GM12875 (cell line): Measurements from ENCODE around the gene PREP.

Experiments used
- H3K4me3 ChIP-seq: one replicate; pipeline ENCODE4 v1.5.1; 2011; ENCODE audit warnings: low read depth, low read length, control low read depth
- TF ChIP-seq, protein P1 (sequence below): IDR thresholded peaks from 2 replicates; pipeline ENCODE4 v1.5.1; 2011; ENCODE audit warnings: low read depth, mild to moderate bottlenecking, control low read depth, inconsistent platforms, low read length, moderate library complexity, borderline replicate concordance; ENCODE audit not compliant: insufficient read depth

Gene PREP

DNA sequence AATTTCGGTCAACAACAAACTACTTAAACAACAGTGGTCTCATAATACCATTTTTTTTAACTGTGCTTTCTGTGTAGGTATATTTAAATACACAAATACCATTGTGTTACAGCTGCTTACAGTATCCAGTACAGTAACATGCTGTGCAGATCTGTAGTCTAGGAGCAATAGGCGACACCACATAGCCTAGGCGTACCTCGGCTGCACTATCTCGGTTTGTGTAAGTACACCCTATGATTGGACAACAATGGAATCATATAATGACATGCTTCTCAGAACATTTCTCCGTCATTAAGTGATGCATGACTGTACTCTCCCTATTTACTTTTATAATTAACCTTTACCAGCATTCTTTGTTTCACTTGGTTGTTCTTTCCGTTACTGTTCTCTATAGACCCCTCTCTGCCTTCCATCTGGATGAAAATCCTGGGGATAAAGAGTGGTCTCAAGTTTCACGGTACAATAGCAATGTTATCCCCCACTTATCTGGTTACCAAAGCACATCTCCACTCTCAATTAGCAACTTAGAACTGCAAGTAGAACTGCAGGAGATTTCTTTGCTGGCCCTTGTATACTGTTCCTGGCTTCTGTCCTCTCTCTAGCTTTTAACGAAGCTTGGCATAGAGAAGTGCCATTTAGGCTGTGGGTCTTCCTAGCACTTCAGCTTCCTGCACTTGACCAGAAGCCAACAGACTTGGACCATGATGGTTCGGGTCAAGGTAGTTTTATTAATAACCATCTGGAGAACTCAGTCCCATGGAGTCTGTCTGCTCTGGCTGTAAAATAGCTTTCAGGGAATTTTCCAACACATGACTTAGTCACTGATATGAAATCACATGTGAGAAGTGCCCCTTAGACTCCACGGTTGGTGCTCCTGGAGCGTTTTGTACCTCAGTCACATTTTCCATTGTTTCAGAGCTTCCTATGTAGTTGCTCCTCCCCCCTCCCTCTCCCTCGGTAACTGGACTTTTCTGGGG lies 142.7 kb downstream of the PREP start:
- TF ChIP-seq, protein P1, sequence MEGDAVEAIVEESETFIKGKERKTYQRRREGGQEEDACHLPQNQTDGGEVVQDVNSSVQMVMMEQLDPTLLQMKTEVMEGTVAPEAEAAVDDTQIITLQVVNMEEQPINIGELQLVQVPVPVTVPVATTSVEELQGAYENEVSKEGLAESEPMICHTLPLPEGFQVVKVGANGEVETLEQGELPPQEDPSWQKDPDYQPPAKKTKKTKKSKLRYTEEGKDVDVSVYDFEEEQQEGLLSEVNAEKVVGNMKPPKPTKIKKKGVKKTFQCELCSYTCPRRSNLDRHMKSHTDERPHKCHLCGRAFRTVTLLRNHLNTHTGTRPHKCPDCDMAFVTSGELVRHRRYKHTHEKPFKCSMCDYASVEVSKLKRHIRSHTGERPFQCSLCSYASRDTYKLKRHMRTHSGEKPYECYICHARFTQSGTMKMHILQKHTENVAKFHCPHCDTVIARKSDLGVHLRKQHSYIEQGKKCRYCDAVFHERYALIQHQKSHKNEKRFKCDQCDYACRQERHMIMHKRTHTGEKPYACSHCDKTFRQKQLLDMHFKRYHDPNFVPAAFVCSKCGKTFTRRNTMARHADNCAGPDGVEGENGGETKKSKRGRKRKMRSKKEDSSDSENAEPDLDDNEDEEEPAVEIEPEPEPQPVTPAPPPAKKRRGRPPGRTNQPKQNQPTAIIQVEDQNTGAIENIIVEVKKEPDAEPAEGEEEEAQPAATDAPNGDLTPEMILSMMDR = no peak
- H3K4me3 ChIP-seq = no peak overlapping the region

DNA sequence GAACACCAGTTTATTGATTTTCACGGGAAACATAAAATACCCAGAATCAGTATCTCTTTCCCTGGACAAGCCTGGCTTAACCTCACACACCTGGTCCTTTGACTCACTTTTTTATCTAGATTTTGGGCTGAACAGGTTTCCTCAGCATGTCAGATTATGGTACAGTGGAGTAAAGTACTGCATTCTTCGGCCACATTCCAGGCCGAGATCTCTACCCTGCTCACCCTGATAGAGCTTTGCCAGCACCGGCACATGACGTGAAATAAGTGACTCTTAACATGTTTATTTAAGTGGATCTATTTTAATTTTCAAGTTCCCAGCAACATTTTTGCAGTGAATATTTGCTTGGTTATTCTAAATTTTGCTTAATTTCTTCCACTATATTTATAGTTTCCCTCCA lies 144.1 kb downstream of the PREP start:
- no peak overlapping the region for H3K4me3 ChIP-seq
- TF ChIP-seq, protein P1 = no peak

DNA sequence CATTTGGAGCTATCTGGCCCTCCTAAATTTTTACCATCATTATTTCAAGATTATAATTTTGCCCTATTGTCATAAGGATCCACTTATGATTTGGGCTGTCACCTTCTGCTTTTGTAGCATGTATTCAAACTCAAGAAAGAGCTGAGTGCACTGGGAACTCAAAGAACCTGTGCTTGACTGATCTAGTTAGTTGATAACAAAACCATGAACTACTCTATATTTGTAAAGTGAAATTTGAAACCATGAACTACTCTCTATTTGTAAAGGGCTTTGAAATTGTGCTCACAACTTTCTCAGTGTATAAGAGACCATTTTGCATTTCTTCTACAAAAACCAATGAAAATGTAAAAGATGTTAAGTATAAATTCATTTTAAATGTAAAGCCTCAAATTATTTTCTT lies 145.5 kb downstream of the PREP start:
- H3K4me3 ChIP-seq = no peak overlapping the region
- TF ChIP-seq, protein P1 = no peak

DNA sequence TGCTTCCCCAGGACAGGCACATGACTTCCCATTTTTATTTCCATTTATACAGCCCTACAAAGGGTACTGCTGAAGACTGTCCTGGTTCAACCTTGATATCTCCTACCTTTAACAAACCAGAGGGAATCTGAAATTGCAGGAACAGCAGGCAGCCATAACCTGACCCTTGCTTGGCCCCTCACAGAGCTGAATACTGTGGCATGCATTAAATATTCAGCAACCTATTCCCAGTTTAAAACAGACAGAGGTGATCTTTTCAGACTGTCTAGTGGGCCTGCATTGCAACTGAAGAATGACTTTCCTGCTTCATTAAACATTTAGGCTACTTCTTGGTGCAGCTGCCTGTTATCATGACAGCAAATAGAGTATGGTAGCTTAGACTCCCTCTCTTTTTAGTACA lies 146.3 kb downstream of the PREP start:
- H3K4me3 ChIP-seq = no peak overlapping the region
- TF ChIP-seq, protein P1 = no peak

DNA sequence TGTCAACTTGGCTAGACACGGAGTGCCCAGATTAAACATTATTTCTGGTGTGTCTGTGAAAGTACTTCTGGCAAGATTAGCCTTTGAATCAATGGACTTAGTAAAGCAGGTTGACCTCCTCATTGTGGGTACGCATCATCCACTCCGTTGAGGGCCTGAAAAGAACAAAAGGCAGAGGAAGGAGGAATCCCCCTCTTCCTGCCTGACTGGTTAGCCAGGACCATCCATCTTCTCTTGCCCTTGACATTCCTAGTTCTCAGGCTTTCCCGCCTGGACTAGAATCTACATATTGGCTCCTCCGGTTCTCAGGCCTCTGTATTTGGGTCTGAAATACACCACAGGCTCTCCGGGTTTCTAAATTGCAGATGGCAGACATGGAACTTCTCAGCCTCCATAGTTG lies 149.1 kb downstream of the PREP start:
- TF ChIP-seq, protein P1 = no peak
- no peak overlapping the region for H3K4me3 ChIP-seq

DNA sequence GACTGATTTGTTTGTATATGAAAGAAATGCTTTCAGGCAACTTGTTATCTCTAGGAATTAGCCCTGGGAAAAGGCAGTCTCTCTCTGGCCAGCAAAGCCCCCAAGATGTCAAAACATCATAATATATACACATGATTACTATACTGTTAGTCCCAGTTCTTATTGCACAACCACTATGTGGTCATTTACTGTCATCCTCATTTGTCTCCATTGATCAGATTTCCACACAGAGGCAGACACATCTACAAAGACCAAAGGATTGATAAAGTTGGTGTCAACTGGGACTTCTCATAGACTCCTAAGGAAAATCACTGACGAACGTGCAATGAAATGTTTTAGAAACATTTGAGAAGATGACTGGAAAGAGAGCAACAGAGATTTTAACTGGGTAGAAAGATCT lies 151.2 kb downstream of the PREP start:
- H3K4me3 ChIP-seq = no peak overlapping the region
- TF ChIP-seq, protein P1 = no peak

DNA sequence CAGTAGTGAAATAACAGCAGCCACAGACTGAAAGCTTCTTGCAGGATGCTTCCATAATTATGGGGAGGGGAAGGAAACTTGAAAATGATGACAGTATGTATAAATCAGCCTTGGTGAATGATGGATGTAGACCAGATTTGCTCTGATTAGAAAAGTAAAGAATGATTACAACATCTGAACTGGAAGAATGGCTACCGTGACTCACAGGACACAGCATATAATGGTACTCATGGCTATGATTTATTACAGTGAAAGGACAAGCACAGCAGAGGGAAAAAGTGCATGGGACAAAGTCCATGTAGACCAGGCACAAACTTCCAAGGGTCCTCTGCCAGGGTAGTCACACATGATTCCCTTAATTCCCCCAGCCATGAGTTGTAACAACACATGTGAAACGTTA lies 152.3 kb downstream of the PREP start:
- H3K4me3 ChIP-seq = no peak overlapping the region
- TF ChIP-seq, protein P1 = no peak
